ENCODE measurements around the gene ATG13. TPM values are rescaled to one million over a fixed set of nuclear protein-coding genes. Genes with fewer than 3 reads are reported as not detected.

Gene ATG13
- total RNA-seq, 1 experiment from 2014 or later: 69.2 TPM

DNA sequence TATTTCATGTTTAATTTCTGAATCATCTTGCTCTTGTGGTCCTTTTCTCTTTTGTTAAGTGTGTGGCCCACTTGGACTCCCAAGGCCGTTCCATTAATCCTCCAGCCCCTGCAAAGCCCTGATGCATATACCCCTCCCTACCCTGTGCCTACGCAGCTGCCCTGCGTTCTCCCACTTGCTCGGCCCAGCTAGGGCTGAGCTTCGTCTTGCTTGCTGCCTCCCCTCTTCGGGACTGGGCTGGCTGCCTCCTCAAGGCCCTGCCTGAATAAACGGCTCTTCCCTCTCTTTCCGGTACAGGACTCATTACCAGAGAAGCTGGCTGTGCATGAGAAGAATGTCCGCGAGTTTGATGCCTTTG lies 54.6 kb downstream of the ATG13 start:
- ChIA-PET RAD21 (ENCODE audit: low non-redundant PET in 1 of 2, low total read pairs in 2 of 2, uncharacterized antibody in 2 of 2, unreplicated experiment in 2 of 2) (no interaction called here), CTCF (no interaction called here), POLR2A (no interaction called here)
- H3K27me3 ChIP-seq (ENCODE audit: insufficient read depth, low read length): no peaks in the 10 kb centered on the region
- no peaks in the 10 kb centered on the region for H3K9me3 ChIP-seq (ENCODE audit: control insufficient read depth in 1 of 2, insufficient read depth in 1 of 2, low read depth in 1 of 2, low read length in 2 of 2)
- H3K4me2 ChIP-seq (ENCODE audit: low read length): no peak overlapping the region
- H2AFZ ChIP-seq (ENCODE audit: low read depth, low read length, poor library complexity, severe bottlenecking): no peak overlapping the region
- no peak overlapping the region for H3K9ac ChIP-seq (ENCODE audit: low read length)
- H3K79me2 ChIP-seq (ENCODE audit: insufficient read depth, low read length): no peaks in the 10 kb centered on the region
- H4K20me1 ChIP-seq (ENCODE audit: insufficient read depth): no peaks in the 10 kb centered on the region
- peaks cover 7 to 20% of the 10 kb centered on the region in 2 experiments; a peak in 3 of 4 replicates for H3K36me3 ChIP-seq (ENCODE audit: control insufficient read depth in 1 of 2, insufficient read depth in 2 of 2, low read length in 2 of 2)
- intact Hi-C loops (cut with micrococcal nuclease): no loop called here
- H3K4me3 ChIP-seq (replicated peaks in 1 of 2; ENCODE audit: low read depth in 1 of 2, low read length in 2 of 2): no peak overlapping the region
- no TSS peak for BruUV-seq (replicated peaks)
- H3K27ac ChIP-seq (ENCODE audit: low read depth, low read length): no peak overlapping the region
- TF ChIP-seq CBX3 (IDR thresholded peaks at IDR 0.05; ENCODE audit: low read depth) (no peak), SP1 (IDR thresholded peaks at IDR 0.05; ENCODE audit: low read depth) (no peak), TCF7L2 (IDR thresholded peaks at IDR 0.05; ENCODE audit: borderline replicate concordance, extremely low read depth, insufficient read depth, insufficient read length) (no peak), ELF1 (IDR thresholded peaks at IDR 0.05; ENCODE audit: borderline replicate concordance, low read depth) (no peak), RAD21 (IDR thresholded peaks at IDR 0.05; ENCODE audit: low read depth) (no peak), SRF (IDR thresholded peaks at IDR 0.05; ENCODE audit: low read depth) (no peak), ZNF274 (IDR thresholded peaks at IDR 0.05; ENCODE audit: low read depth, low read length) (no peak), YY1 (IDR thresholded peaks at IDR 0.05; ENCODE audit: extremely low read depth, insufficient replicate concordance, low read depth, low read length) (no peak), EZH2 (IDR thresholded peaks at IDR 0.05) (no peak), POLR2A (IDR thresholded peaks at IDR 0.05; ENCODE audit: borderline replicate concordance, extremely low read depth, insufficient read depth, insufficient read length) (no peak), EZH2phosphoT487 (IDR thresholded peaks at IDR 0.05; ENCODE audit: borderline replicate concordance) (no peak), FOSL1 (IDR thresholded peaks at IDR 0.05; ENCODE audit: low read depth) (no peak), JUND (IDR thresholded peaks at IDR 0.05) (no peak), SIN3A (IDR thresholded peaks at IDR 0.05; ENCODE audit: low read depth) (no peak), POLR2AphosphoS5 (IDR thresholded peaks at IDR 0.05; ENCODE audit: low read depth, low read length) (no peak), CEBPB (IDR thresholded peaks at IDR 0.05; ENCODE audit: low read depth) (no peak), ZFX (IDR thresholded peaks at IDR 0.05) (no peak)
- TF ChIP-seq, protein P1, sequence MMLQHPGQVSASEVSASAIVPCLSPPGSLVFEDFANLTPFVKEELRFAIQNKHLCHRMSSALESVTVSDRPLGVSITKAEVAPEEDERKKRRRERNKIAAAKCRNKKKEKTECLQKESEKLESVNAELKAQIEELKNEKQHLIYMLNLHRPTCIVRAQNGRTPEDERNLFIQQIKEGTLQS (IDR thresholded peaks at IDR 0.05): no peak
- TF ChIP-seq, protein P2, sequence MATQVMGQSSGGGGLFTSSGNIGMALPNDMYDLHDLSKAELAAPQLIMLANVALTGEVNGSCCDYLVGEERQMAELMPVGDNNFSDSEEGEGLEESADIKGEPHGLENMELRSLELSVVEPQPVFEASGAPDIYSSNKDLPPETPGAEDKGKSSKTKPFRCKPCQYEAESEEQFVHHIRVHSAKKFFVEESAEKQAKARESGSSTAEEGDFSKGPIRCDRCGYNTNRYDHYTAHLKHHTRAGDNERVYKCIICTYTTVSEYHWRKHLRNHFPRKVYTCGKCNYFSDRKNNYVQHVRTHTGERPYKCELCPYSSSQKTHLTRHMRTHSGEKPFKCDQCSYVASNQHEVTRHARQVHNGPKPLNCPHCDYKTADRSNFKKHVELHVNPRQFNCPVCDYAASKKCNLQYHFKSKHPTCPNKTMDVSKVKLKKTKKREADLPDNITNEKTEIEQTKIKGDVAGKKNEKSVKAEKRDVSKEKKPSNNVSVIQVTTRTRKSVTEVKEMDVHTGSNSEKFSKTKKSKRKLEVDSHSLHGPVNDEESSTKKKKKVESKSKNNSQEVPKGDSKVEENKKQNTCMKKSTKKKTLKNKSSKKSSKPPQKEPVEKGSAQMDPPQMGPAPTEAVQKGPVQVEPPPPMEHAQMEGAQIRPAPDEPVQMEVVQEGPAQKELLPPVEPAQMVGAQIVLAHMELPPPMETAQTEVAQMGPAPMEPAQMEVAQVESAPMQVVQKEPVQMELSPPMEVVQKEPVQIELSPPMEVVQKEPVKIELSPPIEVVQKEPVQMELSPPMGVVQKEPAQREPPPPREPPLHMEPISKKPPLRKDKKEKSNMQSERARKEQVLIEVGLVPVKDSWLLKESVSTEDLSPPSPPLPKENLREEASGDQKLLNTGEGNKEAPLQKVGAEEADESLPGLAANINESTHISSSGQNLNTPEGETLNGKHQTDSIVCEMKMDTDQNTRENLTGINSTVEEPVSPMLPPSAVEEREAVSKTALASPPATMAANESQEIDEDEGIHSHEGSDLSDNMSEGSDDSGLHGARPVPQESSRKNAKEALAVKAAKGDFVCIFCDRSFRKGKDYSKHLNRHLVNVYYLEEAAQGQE (IDR thresholded peaks at IDR 0.05; ENCODE audit: low read depth): no peak
- TF ChIP-seq, protein P3, sequence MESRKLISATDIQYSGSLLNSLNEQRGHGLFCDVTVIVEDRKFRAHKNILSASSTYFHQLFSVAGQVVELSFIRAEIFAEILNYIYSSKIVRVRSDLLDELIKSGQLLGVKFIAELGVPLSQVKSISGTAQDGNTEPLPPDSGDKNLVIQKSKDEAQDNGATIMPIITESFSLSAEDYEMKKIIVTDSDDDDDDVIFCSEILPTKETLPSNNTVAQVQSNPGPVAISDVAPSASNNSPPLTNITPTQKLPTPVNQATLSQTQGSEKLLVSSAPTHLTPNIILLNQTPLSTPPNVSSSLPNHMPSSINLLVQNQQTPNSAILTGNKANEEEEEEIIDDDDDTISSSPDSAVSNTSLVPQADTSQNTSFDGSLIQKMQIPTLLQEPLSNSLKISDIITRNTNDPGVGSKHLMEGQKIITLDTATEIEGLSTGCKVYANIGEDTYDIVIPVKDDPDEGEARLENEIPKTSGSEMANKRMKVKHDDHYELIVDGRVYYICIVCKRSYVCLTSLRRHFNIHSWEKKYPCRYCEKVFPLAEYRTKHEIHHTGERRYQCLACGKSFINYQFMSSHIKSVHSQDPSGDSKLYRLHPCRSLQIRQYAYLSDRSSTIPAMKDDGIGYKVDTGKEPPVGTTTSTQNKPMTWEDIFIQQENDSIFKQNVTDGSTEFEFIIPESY (IDR thresholded peaks at IDR 0.05; ENCODE audit: extremely low read depth, insufficient replicate concordance, low read length): no peak
- DNase-seq (ENCODE audit: low read depth, low spot score): no peak
- H3K4me1 ChIP-seq (ENCODE audit: control insufficient read depth in 1 of 2, insufficient read depth in 2 of 2, low read length in 2 of 2): peaks cover 0 to 4% of the 10 kb centered on the region in 2 experiments; a peak in 1 of 4 replicates
- no peaks in the 10 kb centered on the region for H3K9me2 ChIP-seq (ENCODE audit: insufficient read depth)
- no peak for ATAC-seq
